Measurements from ENCODE around the gene SF3A2.
A peak's percentile ranks its signal among the peaks of the same experiment; 100 is the strongest.
"Not testable (repeated sequence)": the region's sequence is repeated elsewhere in the genome, so short reads cannot be mapped to it uniquely, and the experiment has no call there.

SF3A2 gene

GRCh38 chr19:2236314-2237050, at the start of gene SF3A2, which contains the start of gene PLEKHJ1:
TSS of gene SF3A2 (plus strand) at chr19:2236824. CDS start at chr19:2243419, 6,595 bp downstream.
TSS of gene PLEKHJ1 (minus strand) at chr19:2236329. CDS start at chr19:2236248, 81 bp downstream.
- DNase-seq, result peak; percentile 99

GRCh38 chr19:2187159-2187558, 49.5 kb upstream of the SF3A2 start:
- no peak for DNase-seq

- peak; percentile 60 for DNase-seq
Measured at GRCh38 chr19:2188708-2189385, 47.8 kb upstream of the SF3A2 start.

- no peak for DNase-seq
Measured at GRCh38 chr19:2189880-2190279, 46.7 kb upstream of the SF3A2 start.

GRCh38 chr19:2190848-2191455, 45.7 kb upstream of the SF3A2 start:
- no peak for DNase-seq

- DNase-seq, result no peak
Measured at GRCh38 chr19:2191456-2192310, 44.9 kb upstream of the SF3A2 start.

- no peak for DNase-seq
Measured at GRCh38 chr19:2192862-2193261, 43.8 kb upstream of the SF3A2 start.

GRCh38 chr19:2193807-2194206, 42.8 kb upstream of the SF3A2 start:
- DNase-seq, result no peak

GRCh38 chr19:2194513-2195078, 42.0 kb upstream of the SF3A2 start:
- DNase-seq, result no peak

GRCh38 chr19:2195361-2195760, 41.3 kb upstream of the SF3A2 start:
- DNase-seq, result no peak

GRCh38 chr19:2195914-2196313, 40.7 kb upstream of the SF3A2 start:
- DNase-seq, result no peak

- no peak for DNase-seq
Measured at GRCh38 chr19:2197270-2197669, 39.4 kb upstream of the SF3A2 start.

GRCh38 chr19:2198317-2198716, 38.3 kb upstream of the SF3A2 start:
- no peak for DNase-seq

GRCh38 chr19:2199215-2199614, 37.4 kb upstream of the SF3A2 start:
- no peak for DNase-seq

GRCh38 chr19:2199861-2200623, 36.6 kb upstream of the SF3A2 start:
- no peak for DNase-seq

- not testable (repeated sequence) for DNase-seq
Measured at GRCh38 chr19:2200624-2201294, 35.9 kb upstream of the SF3A2 start.

GRCh38 chr19:2201473-2202148, 35.0 kb upstream of the SF3A2 start:
- DNase-seq, result no peak

GRCh38 chr19:2202366-2202765, 34.3 kb upstream of the SF3A2 start:
- no peak for DNase-seq

- no peak for DNase-seq
Measured at GRCh38 chr19:2207008-2207407, 29.6 kb upstream of the SF3A2 start.

- DNase-seq, result no peak
Measured at GRCh38 chr19:2207991-2208860, 28.4 kb upstream of the SF3A2 start.
